Type B pancreatic cell (in vitro differentiated cells): ENCODE results near the gene AK5. TPM values are rescaled to one million over a fixed set of nuclear protein-coding genes. Genes with fewer than 3 reads are reported as not detected.

Experiments used
- DNase-seq: peaks from one replicate; pipeline ENCODE4 v3.0.0; 2021; ENCODE audit warnings: mixed read lengths; ENCODE audit not compliant: unreplicated experiment; ENCODE audit errors: extremely low spot score
- H3K27ac Mint-ChIP-seq: 2 replicates; pipeline ENCODE4 v1.8.0; 2021; ENCODE audit warnings: mild to moderate bottlenecking, mixed read lengths
- H3K27me3 Mint-ChIP-seq: 2 replicates; pipeline ENCODE4 v1.8.0; 2021; ENCODE audit warnings: mixed read lengths
- H3K36me3 Mint-ChIP-seq: 2 replicates; pipeline ENCODE4 v1.8.0; 2021; ENCODE audit warnings: mixed read lengths
- H3K4me1 Mint-ChIP-seq: one replicate; pipeline ENCODE4 v1.8.0; 2021; ENCODE audit warnings: mixed read lengths; ENCODE audit not compliant: unreplicated experiment
- H3K4me3 Mint-ChIP-seq: 2 replicates; pipeline ENCODE4 v1.8.0; 2021; ENCODE audit warnings: mild to moderate bottlenecking, mixed read lengths
- H3K9me3 Mint-ChIP-seq: 2 replicates; pipeline ENCODE4 v1.8.0; 2021; ENCODE audit warnings: mixed read lengths
- CTCF ChIP-seq: fragments of 200-600 bp; sonication (generic); conservative IDR thresholded peaks from 2 replicates; pipeline ENCODE4 v1.5.0; 2021; ENCODE audit warnings: antibody characterized with exemption, mild to moderate bottlenecking
- total RNA-seq: library from RNA; stranded (reverse); gene quantifications from 2 replicates; pipeline ENCODE4 v1.2.1, GENCODE V29; 2021; ENCODE audit warnings: low replicate concordance

Gene AK5
- total RNA-seq, 1 donor from 2014 or later, result 1.0 TPM

GRCh38 chr1:77468257-77468948 is 186.6 kb downstream of the AK5 start:
- Mint-ChIP-seq H3K36me3 (no peaks in the 10 kb centered on the region), H3K4me1 (peaks cover 7% of the 10 kb centered on the region), H3K9me3 (no peaks in the 10 kb centered on the region), H3K27me3 (peaks cover 4% of the 10 kb centered on the region), H3K4me3 (no peak overlapping the region), H3K27ac (no peak overlapping the region)
- TF ChIP-seq CTCF, result no peak
- no peak for DNase-seq

- H3K9me3 Mint-ChIP-seq, result no peaks in the 10 kb centered on the region
- no peaks in the 10 kb centered on the region for H3K36me3 Mint-ChIP-seq
- no peak overlapping the region for H3K27ac Mint-ChIP-seq
- H3K4me3 Mint-ChIP-seq, result no peak overlapping the region
- no peaks in the 10 kb centered on the region for H3K27me3 Mint-ChIP-seq
- no peak for TF ChIP-seq CTCF
- H3K4me1 Mint-ChIP-seq, result peaks cover 7% of the 10 kb centered on the region
- no peak for DNase-seq
Observed at GRCh38 chr1:77468949-77469710, 187.3 kb downstream of the AK5 start.

GRCh38 chr1:77471691-77472090 is 189.9 kb downstream of the AK5 start:
- Mint-ChIP-seq H3K9me3 (no peaks in the 10 kb centered on the region), H3K36me3 (no peaks in the 10 kb centered on the region), H3K4me1 (peaks cover 12% of the 10 kb centered on the region), H3K4me3 (no peak overlapping the region), H3K27me3 (no peaks in the 10 kb centered on the region), H3K27ac (no peak overlapping the region)
- no peak for TF ChIP-seq CTCF
- no peak for DNase-seq

GRCh38 chr1:77473690-77474089 is 191.9 kb downstream of the AK5 start:
- Mint-ChIP-seq H3K4me1 (peaks cover 12% of the 10 kb centered on the region), H3K27ac (no peak overlapping the region), H3K36me3 (no peaks in the 10 kb centered on the region), H3K4me3 (no peak overlapping the region), H3K9me3 (peaks cover 5% of the 10 kb centered on the region), H3K27me3 (no peaks in the 10 kb centered on the region)
- no peak for DNase-seq
- no peak for TF ChIP-seq CTCF

- H3K27me3 Mint-ChIP-seq, result no peaks in the 10 kb centered on the region
- H3K4me3 Mint-ChIP-seq, result no peak overlapping the region
- TF ChIP-seq CTCF, result no peak
- no peaks in the 10 kb centered on the region for H3K36me3 Mint-ChIP-seq
- H3K27ac Mint-ChIP-seq, result no peak overlapping the region
- H3K4me1 Mint-ChIP-seq, result peaks cover 5% of the 10 kb centered on the region
- DNase-seq, result no peak
- H3K9me3 Mint-ChIP-seq, result peaks cover 5% of the 10 kb centered on the region
Observed at GRCh38 chr1:77475641-77476040, 193.8 kb downstream of the AK5 start.
